HCT116 (cell line): ENCODE measurements around the gene ERC2. TPM values are rescaled to one million over a fixed set of nuclear protein-coding genes. Genes with fewer than 3 reads are reported as not detected.

Source experiments
- ATAC-seq: fragments of 200-7000 bp; cut with Tn5 transposase; 2 replicates; pipeline ENCODE4 v1.9.1; 2020; ENCODE audit warnings: mild to moderate bottlenecking, moderate library complexity
- BruUV-seq: library from RNA; stranded (reverse); fragments of 400-500 nt; replicated peaks from 2 replicates; lab custom pipeline; 2021; lab: Mats Ljungman, UMichigan
- CTCF ChIA-PET: fragments of 300-600 bp; sonication (Branson Sonifier 250); formaldehyde crosslinking; loops from one replicate; lab custom pipeline; 2021; ENCODE audit warnings: antibody characterized with exemption; lab: Charles Lee
- POLR2A ChIA-PET: fragments of 300-600, 350-600 bp; sonication (Branson Sonifier 250); formaldehyde crosslinking; loops from one replicate; lab custom pipeline; 2021; ENCODE audit warnings: antibody characterized with exemption; lab: Charles Lee
- RAD21 ChIA-PET, 2 experiments: fragments of 300-600 bp; sonication (Branson Sonifier 250); formaldehyde crosslinking; loops; one replicate each; lab custom pipeline; 2023; ENCODE audit warnings: low total read pairs in 2 of 2; ENCODE audit not compliant: uncharacterized antibody in 2 of 2, unreplicated experiment in 2 of 2, low non-redundant PET in 1 of 2; lab: Charles Lee
- DNase-seq: peaks from one replicate; pipeline ENCODE4 v3.0.0-alpha.2; 2010; ENCODE audit warnings: low read depth, low spot score
- H2AFZ ChIP-seq: fragments of 200-600 bp; shearing (Covaris generic), sonication (generic); 2 replicates; pipeline ENCODE4 v1.6.1; 2017; ENCODE audit warnings: low read depth, mixed run types, mixed read lengths, antibody characterized with exemption, low read length; ENCODE audit not compliant: poor library complexity, severe bottlenecking
- H3K27ac ChIP-seq: 2 replicates; pipeline ENCODE4 v1.5.1; 2012; ENCODE audit warnings: low read depth, low read length
- H3K27me3 ChIP-seq: fragments of 200-600 bp; sonication (generic); 2 replicates; pipeline ENCODE4 v1.6.1; 2016; ENCODE audit warnings: mixed run types, low read length, mixed read lengths; ENCODE audit not compliant: insufficient read depth
- H3K36me3 ChIP-seq, 2 experiments: fragments of 200-500 bp in 1 of 2; fragments of 200-600 bp in 1 of 2; sonication (Bioruptor generic) in 1 of 2; sonication (generic) in 1 of 2; 2 replicates each; pipeline versions ENCODE4 v1.5.1 to v1.6.1; 2014 to 2016; ENCODE audit warnings: low read length in 2 of 2, inconsistent platforms in 1 of 2, mixed read lengths in 1 of 2, mixed run types in 1 of 2; ENCODE audit not compliant: insufficient read depth in 2 of 2, control insufficient read depth in 1 of 2
- H3K4me1 ChIP-seq, 2 experiments: fragments of 200-600 bp in 1 of 2; sonication (generic) in 1 of 2; 2 replicates each; pipeline versions ENCODE4 v1.5.1 to v1.6.1; 2012 to 2017; ENCODE audit warnings: low read length in 2 of 2, inconsistent platforms in 1 of 2, mild to moderate bottlenecking in 1 of 2, mixed read lengths in 1 of 2, mixed run types in 1 of 2, moderate library complexity in 1 of 2; ENCODE audit not compliant: insufficient read depth in 2 of 2, control insufficient read depth in 1 of 2
- H3K4me2 ChIP-seq: fragments of 200-600 bp; sonication (generic); 2 replicates; pipeline ENCODE4 v1.6.1; 2017; ENCODE audit warnings: mixed run types, low read length, mixed read lengths
- H3K4me3 ChIP-seq, 2 experiments: fragments of 200-600 bp in 1 of 2; sonication (generic) in 1 of 2; replicated peaks in 1 of 2; 2 replicates each; pipeline ENCODE4 v1.5.1; 2011 to 2016; ENCODE audit warnings: low read length in 2 of 2, control low read depth in 1 of 2, low read depth in 1 of 2, mild to moderate bottlenecking in 1 of 2, mixed read lengths in 1 of 2, mixed run types in 1 of 2
- H3K79me2 ChIP-seq: fragments of 200-600 bp; sonication (generic); 2 replicates; pipeline ENCODE4 v1.6.1; 2017; ENCODE audit warnings: mild to moderate bottlenecking, mixed run types, low read length, moderate library complexity, mixed read lengths; ENCODE audit not compliant: insufficient read depth
- H3K9ac ChIP-seq: fragments of 200-600 bp; sonication (generic); 2 replicates; pipeline ENCODE4 v1.6.1; 2016; ENCODE audit warnings: low read length, mixed read lengths
- H3K9me2 ChIP-seq: fragments of 200-600 bp; sonication (generic), shearing (Covaris generic); 2 replicates; pipeline ENCODE4 v1.6.1; 2017; ENCODE audit warnings: mixed run types, mild to moderate bottlenecking, moderate library complexity; ENCODE audit not compliant: insufficient read depth
- H3K9me3 ChIP-seq, 2 experiments: fragments of 200-500 bp in 1 of 2; fragments of 200-600 bp in 1 of 2; sonication (Bioruptor generic) in 1 of 2; sonication (generic) in 1 of 2; 2 replicates each; pipeline ENCODE4 v1.6.1; 2014 to 2017; ENCODE audit warnings: low read length in 2 of 2, mixed read lengths in 2 of 2, inconsistent platforms in 1 of 2, low read depth in 1 of 2, mild to moderate bottlenecking in 1 of 2, mixed run types in 1 of 2, moderate library complexity in 1 of 2; ENCODE audit not compliant: control insufficient read depth in 1 of 2, insufficient read depth in 1 of 2
- H4K20me1 ChIP-seq: fragments of 200-600 bp; sonication (generic), shearing (Covaris generic); 2 replicates; pipeline ENCODE4 v1.6.1; 2017; ENCODE audit warnings: mixed run types, mild to moderate bottlenecking, moderate library complexity; ENCODE audit not compliant: insufficient read depth
- CBX3 ChIP-seq: IDR thresholded peaks from 2 replicates; pipeline ENCODE4 v1.6.1; 2012; ENCODE audit warnings: low read depth
- CEBPB ChIP-seq: IDR thresholded peaks from 2 replicates; pipeline ENCODE4 v1.6.1; 2012; ENCODE audit warnings: low read depth
- EGR1 ChIP-seq: IDR thresholded peaks from 2 replicates; pipeline ENCODE4 v1.6.1; 2012; ENCODE audit warnings: low read depth
- ELF1 ChIP-seq: IDR thresholded peaks from 2 replicates; pipeline ENCODE4 v1.6.1; 2012; ENCODE audit warnings: low read depth, borderline replicate concordance
- EZH2 ChIP-seq: fragments of 200-600 bp; sonication (generic); IDR thresholded peaks from 2 replicates; pipeline ENCODE4 v1.6.1; 2017; ENCODE audit warnings: antibody characterized with exemption, mixed run types
- EZH2phosphoT487 ChIP-seq: fragments of 200-600 bp; IDR thresholded peaks from 2 replicates; pipeline ENCODE4 v1.6.1; 2018; ENCODE audit warnings: antibody characterized with exemption, borderline replicate concordance
- FOSL1 ChIP-seq: IDR thresholded peaks from 2 replicates; pipeline ENCODE4 v1.6.1; 2012; ENCODE audit warnings: low read depth
- JUND ChIP-seq: IDR thresholded peaks from 2 replicates; pipeline ENCODE4 v1.6.1; 2012
- MAX ChIP-seq: IDR thresholded peaks from 2 replicates; pipeline ENCODE4 v1.6.1; 2012
- POLR2A ChIP-seq: IDR thresholded peaks from 2 replicates; pipeline ENCODE4 v1.7.0; 2011; ENCODE audit warnings: borderline replicate concordance; ENCODE audit not compliant: insufficient read depth, insufficient read length; ENCODE audit errors: extremely low read depth
- REST ChIP-seq: IDR thresholded peaks from 2 replicates; pipeline ENCODE4 v1.6.1; 2012; ENCODE audit warnings: low read depth
- SIN3A ChIP-seq: IDR thresholded peaks from 2 replicates; pipeline ENCODE4 v1.6.1; 2012; ENCODE audit warnings: low read depth
- SP1 ChIP-seq: IDR thresholded peaks from 2 replicates; pipeline ENCODE4 v1.6.1; 2012; ENCODE audit warnings: low read depth
- SRF ChIP-seq: IDR thresholded peaks from 2 replicates; pipeline ENCODE4 v1.6.1; 2012; ENCODE audit warnings: low read depth
- TCF7L2 ChIP-seq: IDR thresholded peaks from 2 replicates; pipeline ENCODE4 v1.7.0; 2011; ENCODE audit warnings: borderline replicate concordance, inconsistent platforms; ENCODE audit not compliant: insufficient read depth, insufficient read length; ENCODE audit errors: extremely low read depth
- YY1 ChIP-seq: IDR thresholded peaks from 2 replicates; pipeline ENCODE4 v1.6.1; 2011; ENCODE audit warnings: low read length, low read depth, moderate library complexity, mild to moderate bottlenecking; ENCODE audit not compliant: insufficient replicate concordance; ENCODE audit errors: extremely low read depth
- ZBTB33 ChIP-seq: IDR thresholded peaks from 2 replicates; pipeline ENCODE4 v1.6.1; 2011; ENCODE audit warnings: mild to moderate bottlenecking, low read length, moderate library complexity; ENCODE audit not compliant: insufficient replicate concordance; ENCODE audit errors: extremely low read depth
- ZFX ChIP-seq: fragments of 450-650 bp; IDR thresholded peaks from 2 replicates; pipeline ENCODE4 v1.6.1; 2017
- intact Hi-C: fragments of 100-400 bp; cut with micrococcal nuclease; formaldehyde crosslinking; loops from 2 replicates; pipeline ENCODE4 v1.10.0; 2022
- total RNA-seq: library from RNA; stranded (reverse); gene quantifications from one replicate; pipeline ENCODE4 v1.2.1, GENCODE V29; 2021; ENCODE audit not compliant: unreplicated experiment

ERC2 gene
- total RNA-seq, 1 experiment from 2014 or later: not detected

- no peak for TF ChIP-seq REST
- no peak for TF ChIP-seq ELF1
- no peak for TF ChIP-seq TCF7L2
- TF ChIP-seq CEBPB: no peak
- TF ChIP-seq ZFX: no peak
- no peak for TF ChIP-seq SIN3A
These were observed 926.8 kb downstream of the ERC2 start (continued) for GRCh38 chr3:55541456-55541855.

GRCh38 chr3:55541016-55541415 is 927.3 kb downstream of the ERC2 start:
- Histone ChIP-seq H3K27me3 (no peaks in the 10 kb centered on the region), H3K4me2 (no peak overlapping the region), H3K4me3 (no peak overlapping the region), H3K9me3 (no peaks in the 10 kb centered on the region; a peak in 2 of 4 replicates), H3K79me2 (no peaks in the 10 kb centered on the region), H2AFZ (no peak overlapping the region), H3K9me2 (no peaks in the 10 kb centered on the region), H3K27ac (no peak overlapping the region), H3K36me3 (no peaks in the 10 kb centered on the region), H4K20me1 (no peaks in the 10 kb centered on the region), H3K9ac (no peak overlapping the region), H3K4me1 (no peaks in the 10 kb centered on the region)
- no peak for TF ChIP-seq POLR2A
- TF ChIP-seq ZFX: no peak
- TF ChIP-seq EZH2phosphoT487: no peak
- no peak for TF ChIP-seq ZBTB33
- TF ChIP-seq TCF7L2: no peak
- TF ChIP-seq CBX3: no peak
- no peak for TF ChIP-seq SIN3A
- no peak for TF ChIP-seq SRF
- no peak for TF ChIP-seq EZH2
- no peak for TF ChIP-seq EGR1
- TF ChIP-seq FOSL1: no peak
- no peak for TF ChIP-seq JUND
- TF ChIP-seq YY1: no peak
- TF ChIP-seq CEBPB: no peak
- no peak for TF ChIP-seq MAX
- no peak for TF ChIP-seq SP1
- ATAC-seq: no peak
- POLR2A ChIA-PET: no interaction called here
- BruUV-seq: no TSS peak
- RAD21 ChIA-PET: no interaction called here
- intact Hi-C loops: no loop called here
- CTCF ChIA-PET: no interaction called here
- no peak for DNase-seq
